ENCODE data around the gene ADGRV1.

The ADGRV1 gene

GRCh38 chr5:91110686-91111085 is 552.1 kb downstream of the ADGRV1 start:
- Histone ChIP-seq H3K36me3 (ENCODE audit: low read length) (no peaks in the 10 kb centered on the region), H2AFZ (ENCODE audit: low read depth, low read length, severe bottlenecking) (no peak overlapping the region), H3K4me2 (ENCODE audit: low read depth, low read length, poor library complexity, severe bottlenecking) (no peak overlapping the region), H3K4me3 (ENCODE audit: insufficient read depth, low read length, poor library complexity, severe bottlenecking) (no peak overlapping the region), H3K9me2 (replicated peaks; ENCODE audit: insufficient read depth, low read length) (no peaks in the 10 kb centered on the region), H3K27ac (ENCODE audit: low read depth, low read length) (no peak overlapping the region), H3K9ac (ENCODE audit: low read length) (no peak overlapping the region), H4K20me1 (ENCODE audit: low read depth, low read length) (no peaks in the 10 kb centered on the region), H3K27me3 (ENCODE audit: low read length) (no peaks in the 10 kb centered on the region), H3K79me2 (ENCODE audit: insufficient read depth, low read length) (no peaks in the 10 kb centered on the region), H3F3A (ENCODE audit: insufficient read depth) (no peaks in the 10 kb centered on the region), H3K9me3 (ENCODE audit: insufficient read depth, low read length) (no peaks in the 10 kb centered on the region)
- no peak for TF ChIP-seq EZH2phosphoT487 (conservative IDR thresholded peaks at IDR 0.05; ENCODE audit: low read length)
- TF ChIP-seq CTCF (IDR thresholded peaks at IDR 0.05; ENCODE audit: insufficient read depth, low read length, poor library complexity, severe bottlenecking): no peak

- H3F3A ChIP-seq (ENCODE audit: insufficient read depth): no peaks in the 10 kb centered on the region
- H3K9me2 ChIP-seq (replicated peaks; ENCODE audit: insufficient read depth, low read length): no peaks in the 10 kb centered on the region
- no peak overlapping the region for H3K4me2 ChIP-seq (ENCODE audit: low read depth, low read length, poor library complexity, severe bottlenecking)
- no peaks in the 10 kb centered on the region for H3K27me3 ChIP-seq (ENCODE audit: low read length)
- no peak overlapping the region for H2AFZ ChIP-seq (ENCODE audit: low read depth, low read length, severe bottlenecking)
- H3K9ac ChIP-seq (ENCODE audit: low read length): no peak overlapping the region
- no peaks in the 10 kb centered on the region for H4K20me1 ChIP-seq (ENCODE audit: low read depth, low read length)
- no peaks in the 10 kb centered on the region for H3K36me3 ChIP-seq (ENCODE audit: low read length)
- H3K9me3 ChIP-seq (ENCODE audit: insufficient read depth, low read length): no peaks in the 10 kb centered on the region
- H3K79me2 ChIP-seq (ENCODE audit: insufficient read depth, low read length): no peaks in the 10 kb centered on the region
- H3K27ac ChIP-seq (ENCODE audit: low read depth, low read length): no peak overlapping the region
- no peak overlapping the region for H3K4me3 ChIP-seq (ENCODE audit: insufficient read depth, low read length, poor library complexity, severe bottlenecking)
- TF ChIP-seq EZH2phosphoT487 (conservative IDR thresholded peaks at IDR 0.05; ENCODE audit: low read length) (no peak), CTCF (IDR thresholded peaks at IDR 0.05; ENCODE audit: insufficient read depth, low read length, poor library complexity, severe bottlenecking) (no peak)
These were observed 553.1 kb downstream of the ADGRV1 start for GRCh38 chr5:91111473-91112238.

GRCh38 chr5:91114658-91115057 is 556.1 kb downstream of the ADGRV1 start:
- Histone ChIP-seq H3K9me2 (replicated peaks; ENCODE audit: insufficient read depth, low read length) (no peaks in the 10 kb centered on the region), H3K27ac (ENCODE audit: low read depth, low read length) (no peak overlapping the region), H3K36me3 (ENCODE audit: low read length) (no peaks in the 10 kb centered on the region), H3K9ac (ENCODE audit: low read length) (no peak overlapping the region), H4K20me1 (ENCODE audit: low read depth, low read length) (no peaks in the 10 kb centered on the region), H3K4me2 (ENCODE audit: low read depth, low read length, poor library complexity, severe bottlenecking) (no peak overlapping the region), H3K27me3 (ENCODE audit: low read length) (no peaks in the 10 kb centered on the region), H3K9me3 (ENCODE audit: insufficient read depth, low read length) (no peaks in the 10 kb centered on the region), H3K79me2 (ENCODE audit: insufficient read depth, low read length) (no peaks in the 10 kb centered on the region), H3K4me3 (ENCODE audit: insufficient read depth, low read length, poor library complexity, severe bottlenecking) (no peak overlapping the region), H3F3A (ENCODE audit: insufficient read depth) (no peaks in the 10 kb centered on the region), H2AFZ (ENCODE audit: low read depth, low read length, severe bottlenecking) (no peak overlapping the region)
- TF ChIP-seq EZH2phosphoT487 (conservative IDR thresholded peaks at IDR 0.05; ENCODE audit: low read length) (no peak), CTCF (IDR thresholded peaks at IDR 0.05; ENCODE audit: insufficient read depth, low read length, poor library complexity, severe bottlenecking) (no peak)

All from SU-DHL-6 (cell line).